Uterus (tissue), 4 donors: ENCODE measurements around the gene TMEM82. TPM values are rescaled to one million over a fixed set of nuclear protein-coding genes. Genes with fewer than 3 reads are reported as not detected.
A peak's percentile ranks its signal among the peaks of the same experiment; 100 is the strongest.

Experiments
- DNase-seq, 2 donors: peaks; one replicate each; pipeline ENCODE4 v3.0.0-alpha.2; 2019 to 2020
- H3K27ac ChIP-seq, 2 donors: fragments of 200-600 bp; sonication (generic); 1 replicate in 1 of 2; 2 replicates in 1 of 2; pipeline ENCODE4 v1.5.1; 2016 to 2018
- H3K27me3 ChIP-seq, 2 donors: fragments of 200-600 bp; sonication (generic); one replicate each; pipeline ENCODE4 v1.5.1; 2018 to 2019; ENCODE audit warnings: control low read depth in 1 of 2
- H3K36me3 ChIP-seq, 2 donors: fragments of 200-600 bp; sonication (generic); one replicate each; pipeline ENCODE4 v1.5.1; 2019; ENCODE audit warnings: control low read depth in 1 of 2
- H3K4me1 ChIP-seq, 2 donors: fragments of 200-600 bp; sonication (generic); one replicate each; pipeline ENCODE4 v1.5.1; 2018 to 2019; ENCODE audit warnings: control low read depth in 1 of 2
- H3K4me3 ChIP-seq, 2 donors: fragments of 200-600 bp; sonication (generic); 1 replicate in 1 of 2; 2 replicates in 1 of 2; pipeline ENCODE4 v1.5.1; 2018 to 2019; ENCODE audit warnings: mild to moderate bottlenecking in 1 of 2
- H3K9me3 ChIP-seq, 2 donors: fragments of 200-600 bp; sonication (generic); one replicate each; pipeline ENCODE4 v1.5.1; 2019; ENCODE audit warnings: control low read depth in 1 of 2
- CTCF ChIP-seq, 4 experiments: fragments of 200-600 bp in 2 of 4; fragments of 450-650 bp in 2 of 4; sonication (generic) in 2 of 4; IDR thresholded peaks; one replicate each; pipeline ENCODE4 v1.5.1; 2016 to 2019; ENCODE audit warnings: antibody characterized with exemption in 4 of 4, mild to moderate bottlenecking in 2 of 4, moderate library complexity in 1 of 4
- POLR2A ChIP-seq, 2 donors: fragments of 450-650 bp; IDR thresholded peaks; one replicate each; pipeline ENCODE4 v1.6.1; 2016; ENCODE audit warnings: antibody characterized with exemption in 2 of 2, mild to moderate bottlenecking in 1 of 2, moderate library complexity in 1 of 2
- intact Hi-C: fragments of 100-400 bp; cut with DNase I; formaldehyde crosslinking; loops from one replicate; pipeline ENCODE4 v1.15.1; 2023; ENCODE audit warnings: low total_unique reads
- total RNA-seq, 4 donors: library from RNA; depleted of rRNA in 3 of 4; stranded (reverse); fragments of >200 nt in 3 of 4; gene quantifications; one replicate each; pipeline versions ENCODE4 v1.1.0 to v1.2.4, GENCODE V29; 2014 to 2023
- donor health status: DM: yes; HTN: yes; CAD: no.

TMEM82 gene
- total RNA-seq, 4 donors from 2014 or later, result not detected

GRCh38 chr1:15761366-15762128 is 19.2 kb downstream of the TMEM82 start:
- peak overlapping the region in 1 of 2 donors; percentile 88 for H3K4me3 ChIP-seq
- H3K27ac ChIP-seq, result peak overlapping the region; percentile 78 to 86
- H3K27me3 ChIP-seq, result no peaks in the 10 kb centered on the region
- DNase-seq, result no peak
- intact Hi-C loops, result no loop called here
- H3K4me1 ChIP-seq, result peaks cover 0 to 4% of the 10 kb centered on the region in 2 donors
- no peaks in the 10 kb centered on the region for H3K36me3 ChIP-seq
- no peak for TF ChIP-seq POLR2A (IDR thresholded peaks at IDR 0.05)
- no peaks in the 10 kb centered on the region for H3K9me3 ChIP-seq

GRCh38 chr1:15762546-15762945 is 20.2 kb downstream of the TMEM82 start:
- Histone ChIP-seq H3K4me3 (no peak overlapping the region), H3K4me1 (peaks cover 0 to 4% of the 10 kb centered on the region in 2 donors), H3K27ac (no peak overlapping the region), H3K27me3 (no peaks in the 10 kb centered on the region), H3K36me3 (no peaks in the 10 kb centered on the region), H3K9me3 (no peaks in the 10 kb centered on the region)
- intact Hi-C loops, result no loop called here
- no peak for TF ChIP-seq CTCF (IDR thresholded peaks at IDR 0.05)
- no peak for TF ChIP-seq POLR2A (IDR thresholded peaks at IDR 0.05)
- no peak for DNase-seq

GRCh38 chr1:15764269-15764764 is 22.0 kb downstream of the TMEM82 start:
- TF ChIP-seq CTCF (IDR thresholded peaks at IDR 0.05), result no peak
- no peak for TF ChIP-seq POLR2A (IDR thresholded peaks at IDR 0.05)
- intact Hi-C loops, result no loop called here
- no peak for DNase-seq
- no peaks in the 10 kb centered on the region for H3K27me3 ChIP-seq
- H3K27ac ChIP-seq, result no peak overlapping the region
- H3K4me3 ChIP-seq, result no peak overlapping the region
- no peaks in the 10 kb centered on the region for H3K9me3 ChIP-seq
- peaks cover 0 to 4% of the 10 kb centered on the region in 2 donors for H3K4me1 ChIP-seq
- H3K36me3 ChIP-seq, result no peaks in the 10 kb centered on the region

GRCh38 chr1:15764890-15765289 is 22.6 kb downstream of the TMEM82 start:
- TF ChIP-seq CTCF (IDR thresholded peaks at IDR 0.05) (no peak), POLR2A (IDR thresholded peaks at IDR 0.05) (no peak)
- H3K27me3 ChIP-seq, result no peaks in the 10 kb centered on the region
- H3K4me1 ChIP-seq, result peaks cover 0 to 1% of the 10 kb centered on the region in 2 donors

GRCh38 chr1:15765495-15766194 is 23.3 kb downstream of the TMEM82 start:
- H3K4me3 ChIP-seq, result no peak overlapping the region
- no peaks in the 10 kb centered on the region for H3K36me3 ChIP-seq
- intact Hi-C loops, result no loop called here
- H3K4me1 ChIP-seq, result no peaks in the 10 kb centered on the region
- H3K9me3 ChIP-seq, result no peaks in the 10 kb centered on the region
- no peak for DNase-seq
- H3K27me3 ChIP-seq, result no peaks in the 10 kb centered on the region
- no peak for TF ChIP-seq CTCF (IDR thresholded peaks at IDR 0.05)
- no peak for TF ChIP-seq POLR2A (IDR thresholded peaks at IDR 0.05)
- no peak overlapping the region for H3K27ac ChIP-seq

More at GRCh38 chr1:15764890-15765289, 22.6 kb downstream of the TMEM82 start:
- Histone ChIP-seq H3K9me3 (no peaks in the 10 kb centered on the region), H3K27ac (no peak overlapping the region), H3K4me3 (no peak overlapping the region), H3K36me3 (no peaks in the 10 kb centered on the region)
- DNase-seq, result no peak
- intact Hi-C loops, result no loop called here
